T1000 (cell line): ENCODE results near the gene GLI3.

ENCODE experiments used
- DNase-seq: peaks from one replicate; lab custom pipeline; 2025; ENCODE audit warnings: mixed read lengths; lab: John Stamatoyannopoulos, UW

GLI3 gene

GRCh38 chr7:42081671-42082070, 155.3 kb downstream of the GLI3 start:
- no peak for DNase-seq

- no peak for DNase-seq
These were observed 156.0 kb downstream of the GLI3 start for GRCh38 chr7:42080841-42081586.

GRCh38 chr7:42077271-42078135, 159.5 kb downstream of the GLI3 start:
- no peak for DNase-seq

GRCh38 chr7:42076870-42077269, 160.1 kb downstream of the GLI3 start:
- DNase-seq: no peak

GRCh38 chr7:42075418-42075817, 161.6 kb downstream of the GLI3 start:
- no peak for DNase-seq

- no peak for DNase-seq
These were observed 162.9 kb downstream of the GLI3 start for GRCh38 chr7:42074076-42074475.

- DNase-seq: no peak
These were observed 165.4 kb downstream of the GLI3 start for GRCh38 chr7:42071372-42072261.

GRCh38 chr7:42070068-42070467, 166.9 kb downstream of the GLI3 start:
- DNase-seq: no peak

- DNase-seq: no peak
These were observed 167.4 kb downstream of the GLI3 start for GRCh38 chr7:42069590-42069989.

GRCh38 chr7:42068554-42069280, 168.3 kb downstream of the GLI3 start:
- DNase-seq: no peak

- no peak for DNase-seq
These were observed 171.1 kb downstream of the GLI3 start for GRCh38 chr7:42065942-42066341.

- DNase-seq: no peak
These were observed 172.0 kb downstream of the GLI3 start for GRCh38 chr7:42065015-42065414.

- no peak for DNase-seq
These were observed 172.5 kb downstream of the GLI3 start for GRCh38 chr7:42064534-42064933.

GRCh38 chr7:42059275-42059674, 177.7 kb downstream of the GLI3 start:
- no peak for DNase-seq

- no peak for DNase-seq
These were observed 179.7 kb downstream of the GLI3 start for GRCh38 chr7:42057331-42057730.

- no peak for DNase-seq
These were observed 181.8 kb downstream of the GLI3 start for GRCh38 chr7:42055171-42055570.

- DNase-seq: no peak
These were observed 183.2 kb downstream of the GLI3 start for GRCh38 chr7:42053834-42054233.

GRCh38 chr7:42049761-42050160, 187.2 kb downstream of the GLI3 start:
- no peak for DNase-seq

- DNase-seq: no peak
These were observed 190.5 kb downstream of the GLI3 start for GRCh38 chr7:42046483-42046882.

- DNase-seq: no peak
These were observed 191.0 kb downstream of the GLI3 start for GRCh38 chr7:42045961-42046360.

GRCh38 chr7:42039921-42040320, 197.1 kb downstream of the GLI3 start:
- no peak for DNase-seq

GRCh38 chr7:42035210-42035609, 201.8 kb downstream of the GLI3 start:
- no peak for DNase-seq
